ENCODE measurements around the gene FRRS1. TPM values are rescaled to one million over a fixed set of nuclear protein-coding genes. Genes with fewer than 3 reads are reported as not detected.

Gene FRRS1, protein sequence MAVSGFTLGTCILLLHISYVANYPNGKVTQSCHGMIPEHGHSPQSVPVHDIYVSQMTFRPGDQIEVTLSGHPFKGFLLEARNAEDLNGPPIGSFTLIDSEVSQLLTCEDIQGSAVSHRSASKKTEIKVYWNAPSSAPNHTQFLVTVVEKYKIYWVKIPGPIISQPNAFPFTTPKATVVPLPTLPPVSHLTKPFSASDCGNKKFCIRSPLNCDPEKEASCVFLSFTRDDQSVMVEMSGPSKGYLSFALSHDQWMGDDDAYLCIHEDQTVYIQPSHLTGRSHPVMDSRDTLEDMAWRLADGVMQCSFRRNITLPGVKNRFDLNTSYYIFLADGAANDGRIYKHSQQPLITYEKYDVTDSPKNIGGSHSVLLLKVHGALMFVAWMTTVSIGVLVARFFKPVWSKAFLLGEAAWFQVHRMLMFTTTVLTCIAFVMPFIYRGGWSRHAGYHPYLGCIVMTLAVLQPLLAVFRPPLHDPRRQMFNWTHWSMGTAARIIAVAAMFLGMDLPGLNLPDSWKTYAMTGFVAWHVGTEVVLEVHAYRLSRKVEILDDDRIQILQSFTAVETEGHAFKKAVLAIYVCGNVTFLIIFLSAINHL
- 8.6 to 13.0 TPM (median 11.2 TPM) in 3 replicates for polyA plus RNA-seq
- 4.1 TPM for polyA plus RNA-seq (2011; ENCODE audit: low read depth)
- polyA plus RNA-seq (2011; cell fraction: cytosol; rRNA removed) = 1.7 and 4.0 TPM in 2 replicates
- 13.0 and 15.1 TPM in 2 replicates for polyA plus RNA-seq (2011; cell fraction: nucleus; rRNA removed)
- polyA plus RNA-seq (2012; ENCODE audit: low replicate concordance) = 6.7 and 8.3 TPM in 2 replicates
- polyA minus RNA-seq = 9.8 to 31.5 TPM (median 30.7 TPM) in 3 replicates
- polyA minus RNA-seq (2011; cell fraction: cytosol; rRNA and poly(A)+ RNA removed) = 11.1 TPM
- polyA minus RNA-seq (2011; cell fraction: nucleus; rRNA and poly(A)+ RNA removed) = 26.3 and 37.2 TPM in 2 replicates

DNA sequence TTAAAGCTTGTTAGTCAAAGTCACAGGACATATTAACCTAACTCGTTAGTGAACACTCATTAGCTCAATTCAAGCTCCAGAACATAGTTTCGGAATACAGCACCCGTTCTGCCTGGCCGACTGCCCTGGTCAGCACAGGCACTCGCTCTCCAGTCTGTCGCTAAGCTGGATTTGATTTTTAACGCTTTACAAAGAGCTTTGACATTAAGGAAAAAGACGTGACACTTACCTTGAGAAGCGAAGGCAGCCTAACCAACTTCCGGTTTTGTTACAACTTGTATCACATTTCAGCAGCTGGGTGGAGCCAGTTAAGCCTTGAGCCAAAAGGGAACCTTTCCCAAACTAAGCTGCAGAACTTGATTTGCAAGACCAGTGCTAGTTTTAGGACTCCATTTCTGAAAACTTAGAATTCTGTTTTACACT lies at the start of gene FRRS1:
TSS of gene FRRS1 (minus strand) at position 258 of the 423 bp plus-strand sequence. CDS start 17,867 bp downstream, outside the sequence.
- H3K4me2 ChIP-seq (ENCODE audit: control insufficient read depth, extremely low read depth, insufficient read depth, low read depth, low read length) = peak within 1 kb of the TSS; percentile 92
- H3K79me2 ChIP-seq (ENCODE audit: control insufficient read depth, insufficient read depth, low read length) = peaks cover 5% of the 10 kb centered on the region
- H3K9me1 ChIP-seq (ENCODE audit: control insufficient read depth, extremely low read depth, insufficient read depth, low read length) = no peaks in the 10 kb centered on the region
- H3K36me3 ChIP-seq (ENCODE audit: control insufficient read depth in 2 of 2, extremely low read depth in 1 of 2, insufficient read depth in 2 of 2, low read length in 2 of 2) = no peaks in the 10 kb centered on the region
- FAIRE-seq (peak; percentile 92), DNase-seq (ENCODE audit: low read depth, low spot score) (peak; percentile 49)
- TF ChIP-seq, protein P1, sequence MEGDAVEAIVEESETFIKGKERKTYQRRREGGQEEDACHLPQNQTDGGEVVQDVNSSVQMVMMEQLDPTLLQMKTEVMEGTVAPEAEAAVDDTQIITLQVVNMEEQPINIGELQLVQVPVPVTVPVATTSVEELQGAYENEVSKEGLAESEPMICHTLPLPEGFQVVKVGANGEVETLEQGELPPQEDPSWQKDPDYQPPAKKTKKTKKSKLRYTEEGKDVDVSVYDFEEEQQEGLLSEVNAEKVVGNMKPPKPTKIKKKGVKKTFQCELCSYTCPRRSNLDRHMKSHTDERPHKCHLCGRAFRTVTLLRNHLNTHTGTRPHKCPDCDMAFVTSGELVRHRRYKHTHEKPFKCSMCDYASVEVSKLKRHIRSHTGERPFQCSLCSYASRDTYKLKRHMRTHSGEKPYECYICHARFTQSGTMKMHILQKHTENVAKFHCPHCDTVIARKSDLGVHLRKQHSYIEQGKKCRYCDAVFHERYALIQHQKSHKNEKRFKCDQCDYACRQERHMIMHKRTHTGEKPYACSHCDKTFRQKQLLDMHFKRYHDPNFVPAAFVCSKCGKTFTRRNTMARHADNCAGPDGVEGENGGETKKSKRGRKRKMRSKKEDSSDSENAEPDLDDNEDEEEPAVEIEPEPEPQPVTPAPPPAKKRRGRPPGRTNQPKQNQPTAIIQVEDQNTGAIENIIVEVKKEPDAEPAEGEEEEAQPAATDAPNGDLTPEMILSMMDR (optimal IDR thresholded peaks at IDR 0.05 in 1 of 3, IDR thresholded peaks at IDR 0.05 in 1 of 3, conservative IDR thresholded peaks at IDR 0.05 in 1 of 3; ENCODE audit: extremely low read depth in 1 of 3, insufficient read depth in 2 of 3, low read length in 3 of 3) = no peak
- no peak for TF ChIP-seq EZH2 (IDR thresholded peaks at IDR 0.05; ENCODE audit: low read length)
- H3K27me3 ChIP-seq (ENCODE audit: control insufficient read depth, extremely low read depth, insufficient read depth, low read length) = no peaks in the 10 kb centered on the region
- peaks cover 16% of the 10 kb centered on the region for H3K4me1 ChIP-seq (ENCODE audit: control insufficient read depth, extremely low read depth, insufficient read depth, low read length)
- H3K27ac ChIP-seq (ENCODE audit: control insufficient read depth, insufficient read depth, low read length) = peak within 1 kb of the TSS; percentile 97
- peak within 1 kb of the TSS; percentile 99 for H2AFZ ChIP-seq (ENCODE audit: control insufficient read depth, low read length)
- peak within 1 kb of the TSS; percentile 44 to 99 (median 96) for H3K4me3 ChIP-seq (ENCODE audit: control insufficient read depth in 2 of 3, extremely low read depth in 1 of 3, insufficient read depth in 2 of 3, low read depth in 1 of 3, low read length in 3 of 3)
- dilution Hi-C loops (cut with MboI; ENCODE audit: extremely low pct_ligation_motif_present, low sequenced_read_pairs) = no loop called here
- H3K9me3 ChIP-seq (ENCODE audit: control insufficient read depth, low read depth, low read length) = no peaks in the 10 kb centered on the region
- peak within 1 kb of the TSS; percentile 97 for H3K9ac ChIP-seq (ENCODE audit: control insufficient read depth, extremely low read depth, insufficient read depth, low read length)
- no peaks in the 10 kb centered on the region for H4K20me1 ChIP-seq (ENCODE audit: control insufficient read depth, extremely low read depth, insufficient read depth, low read length)

DNA sequence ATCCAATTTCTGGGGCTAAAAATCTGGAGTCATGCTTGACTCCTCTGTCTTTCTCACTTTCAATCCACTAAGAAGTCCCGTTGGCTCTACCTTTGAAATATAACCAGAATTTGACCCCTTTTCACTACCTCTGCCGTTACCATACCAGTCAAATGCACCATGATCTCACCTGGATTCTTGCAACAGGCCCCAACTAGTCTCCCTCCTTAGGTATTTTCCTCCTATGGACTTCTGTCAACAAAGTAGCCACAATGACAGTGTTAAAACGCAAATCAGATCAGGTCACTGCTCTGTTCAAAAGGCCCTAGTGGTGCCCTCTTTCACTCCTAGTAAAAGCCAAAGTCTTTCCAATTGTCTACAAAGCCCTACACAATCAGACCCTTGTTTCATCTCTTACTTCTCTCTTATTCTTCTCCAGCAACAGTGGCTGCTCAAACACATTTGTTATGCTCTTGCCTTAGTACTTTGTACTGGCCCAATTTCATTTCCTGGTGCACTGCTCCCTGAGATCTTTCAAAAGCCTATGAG lies 48.0 kb upstream of the FRRS1 start:
- FAIRE-seq (peak; percentile 74), DNase-seq (ENCODE audit: low read depth, low spot score) (no peak)
- H3K9ac ChIP-seq (ENCODE audit: control insufficient read depth, extremely low read depth, insufficient read depth, low read length) = no peak overlapping the region
- H3K79me2 ChIP-seq (ENCODE audit: control insufficient read depth, insufficient read depth, low read length) = no peaks in the 10 kb centered on the region
- no peaks in the 10 kb centered on the region for H4K20me1 ChIP-seq (ENCODE audit: control insufficient read depth, extremely low read depth, insufficient read depth, low read length)
- peak overlapping the region; percentile 7 for H3K4me2 ChIP-seq (ENCODE audit: control insufficient read depth, extremely low read depth, insufficient read depth, low read depth, low read length)
- peak overlapping the region; percentile 45 for H2AFZ ChIP-seq (ENCODE audit: control insufficient read depth, low read length)
- H3K36me3 ChIP-seq (ENCODE audit: control insufficient read depth in 2 of 2, extremely low read depth in 1 of 2, insufficient read depth in 2 of 2, low read length in 2 of 2) = no peaks in the 10 kb centered on the region
- no peak overlapping the region for H3K27ac ChIP-seq (ENCODE audit: control insufficient read depth, insufficient read depth, low read length)
- no peak overlapping the region for H3K4me3 ChIP-seq (ENCODE audit: control insufficient read depth in 2 of 3, extremely low read depth in 1 of 3, insufficient read depth in 2 of 3, low read depth in 1 of 3, low read length in 3 of 3)
- TF ChIP-seq, protein P1 (optimal IDR thresholded peaks at IDR 0.05 in 1 of 3, IDR thresholded peaks at IDR 0.05 in 1 of 3, conservative IDR thresholded peaks at IDR 0.05 in 1 of 3; ENCODE audit: extremely low read depth in 1 of 3, insufficient read depth in 2 of 3, low read length in 3 of 3) = no peak
- no peak for TF ChIP-seq EZH2 (IDR thresholded peaks at IDR 0.05; ENCODE audit: low read length)
- dilution Hi-C loops (cut with MboI; ENCODE audit: extremely low pct_ligation_motif_present, low sequenced_read_pairs) = no loop called here
- H3K9me3 ChIP-seq (ENCODE audit: control insufficient read depth, low read depth, low read length) = no peaks in the 10 kb centered on the region
- H3K4me1 ChIP-seq (ENCODE audit: control insufficient read depth, extremely low read depth, insufficient read depth, low read length) = peaks cover 5% of the 10 kb centered on the region
- H3K27me3 ChIP-seq (ENCODE audit: control insufficient read depth, extremely low read depth, insufficient read depth, low read length) = no peaks in the 10 kb centered on the region
- no peaks in the 10 kb centered on the region for H3K9me1 ChIP-seq (ENCODE audit: control insufficient read depth, extremely low read depth, insufficient read depth, low read length)
